Measurements from ENCODE around the gene OR6K2. TPM values are rescaled to one million over a fixed set of nuclear protein-coding genes. Genes with fewer than 3 reads are reported as not detected.

The OR6K2 gene
- total RNA-seq (not detected), polyA plus RNA-seq (not detected)
- long read RNA-seq, donor 1 = 0 reads
- long read RNA-seq, donor 2 = 0 reads

GRCh38 chr1:158700552-158700951 lies at the start of gene OR6K2:
Gene OR6K2, minus strand, starts transcription at chr1:158700652. Its CDS starts 0 bp downstream, at chr1:158700652.
- 81 to 92% (median 86%) methylated on average over 4 of the region's 4 CpGs for WGBS, 5 donors
- TF ChIP-seq CTCF (IDR thresholded peaks at IDR 0.05 in 8 of 11, conservative IDR thresholded peaks at IDR 0.05 in 3 of 11) (no peak), POLR2A (IDR thresholded peaks at IDR 0.05) (no peak), POLR2AphosphoS5 (IDR thresholded peaks at IDR 0.05) (no peak)
- Histone ChIP-seq H3K4me1 (no peaks in the 10 kb centered on the region), H3K27me3 (replicated peaks in 1 of 7) (no peaks in the 10 kb centered on the region), H3K9me3 (no peaks in the 10 kb centered on the region), H3K36me3 (no peaks in the 10 kb centered on the region), H3K4me3 (no peak within 1 kb of the TSS), H3K27ac (no peak within 1 kb of the TSS)
- intact Hi-C loops (cut with DNase I; ENCODE audit: low total_unique reads) = no loop called here
- DNase-seq = no peak

- H3K27me3 ChIP-seq (replicated peaks in 1 of 7) = peaks cover 0 to 6% (median 0%) of the 10 kb centered on the region in 7 donors
- no peak overlapping the region for H3K4me3 ChIP-seq
- no peaks in the 10 kb centered on the region for H3K4me1 ChIP-seq
- H3K36me3 ChIP-seq = no peaks in the 10 kb centered on the region
- H3K9me3 ChIP-seq = no peaks in the 10 kb centered on the region
- no peak for DNase-seq
- H3K27ac ChIP-seq = no peak overlapping the region
- no peak for TF ChIP-seq POLR2A (IDR thresholded peaks at IDR 0.05)
- no peak for TF ChIP-seq CTCF (IDR thresholded peaks at IDR 0.05 in 8 of 11, conservative IDR thresholded peaks at IDR 0.05 in 3 of 11)
- TF ChIP-seq POLR2AphosphoS5 (IDR thresholded peaks at IDR 0.05) = no peak
- intact Hi-C loops (cut with DNase I; ENCODE audit: low total_unique reads) = no loop called here
These were observed 35.4 kb upstream of the OR6K2 start for GRCh38 chr1:158735848-158736247.

- DNase-seq = no peak
- TF ChIP-seq POLR2A (IDR thresholded peaks at IDR 0.05) = no peak
- TF ChIP-seq CTCF (IDR thresholded peaks at IDR 0.05 in 8 of 11, conservative IDR thresholded peaks at IDR 0.05 in 3 of 11) = no peak
- TF ChIP-seq POLR2AphosphoS5 (IDR thresholded peaks at IDR 0.05) = no peak
- H3K4me1 ChIP-seq = no peaks in the 10 kb centered on the region
- no peaks in the 10 kb centered on the region for H3K27me3 ChIP-seq (replicated peaks in 1 of 7)
- 58 to 87% (median 71%) methylated on average over 2 of the region's 2 CpGs for WGBS, 5 donors
- no peaks in the 10 kb centered on the region for H3K9me3 ChIP-seq
- intact Hi-C loops (cut with DNase I; ENCODE audit: low total_unique reads) = no loop called here
- no peak overlapping the region for H3K27ac ChIP-seq
- no peaks in the 10 kb centered on the region for H3K36me3 ChIP-seq
- no peak overlapping the region for H3K4me3 ChIP-seq
These were observed 32.1 kb upstream of the OR6K2 start for GRCh38 chr1:158732524-158732923.

- Histone ChIP-seq H3K4me1 (no peaks in the 10 kb centered on the region), H3K36me3 (no peaks in the 10 kb centered on the region), H3K27me3 (replicated peaks in 1 of 7) (no peaks in the 10 kb centered on the region), H3K4me3 (no peak overlapping the region), H3K27ac (no peak overlapping the region), H3K9me3 (no peaks in the 10 kb centered on the region)
- TF ChIP-seq POLR2AphosphoS5 (IDR thresholded peaks at IDR 0.05) = no peak
- no peak for TF ChIP-seq POLR2A (IDR thresholded peaks at IDR 0.05)
- no peak for TF ChIP-seq CTCF (IDR thresholded peaks at IDR 0.05 in 8 of 11, conservative IDR thresholded peaks at IDR 0.05 in 3 of 11)
- no peak for DNase-seq
- 80 to 89% (median 84%) methylated on average over 4 of the region's 4 CpGs for WGBS, 5 donors
- intact Hi-C loops (cut with DNase I; ENCODE audit: low total_unique reads) = no loop called here
These were observed 31.3 kb upstream of the OR6K2 start for GRCh38 chr1:158731707-158732106.

Measured in spleen (tissue), 13 donors.